SIG-M5 (cell line): ENCODE data around the gene PTGIR.

Experiments
- DNase-seq: peaks from one replicate; lab custom pipeline; 2025; lab: John Stamatoyannopoulos, UW

The PTGIR gene

GRCh38 chr19:46624958-46625661 lies at the start of gene PTGIR:
Gene PTGIR (minus strand): TSS chr19:46625089. CDS start chr19:46624225, 864 bp downstream.
- no peak for DNase-seq

GRCh38 chr19:46670813-46671212 lies 45.9 kb upstream of the PTGIR start:
- no peak for DNase-seq

- DNase-seq, result no peak
Observed at GRCh38 chr19:46668662-46669061, 43.8 kb upstream of the PTGIR start.

DNA sequence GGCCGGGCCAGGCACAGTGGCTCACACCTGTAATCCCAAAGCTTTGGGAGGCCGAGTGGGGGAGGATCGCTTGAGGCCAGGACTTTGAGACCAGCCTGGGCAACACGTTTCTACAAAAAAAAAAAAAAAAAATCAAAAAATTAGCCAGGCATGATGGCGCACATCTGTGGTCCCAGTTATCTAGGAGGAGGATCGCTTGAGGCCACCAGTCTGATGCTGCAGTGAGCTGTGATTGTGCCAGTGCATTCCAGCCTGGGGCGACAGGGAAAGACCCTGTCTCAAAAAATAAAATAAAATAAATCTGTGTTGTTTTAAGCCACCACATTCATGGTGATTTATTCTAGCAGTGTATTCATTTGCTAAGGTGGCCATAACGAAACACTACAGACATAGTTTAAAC lies 40.2 kb upstream of the PTGIR start:
- DNase-seq, result no peak

- DNase-seq, result no peak
Observed at GRCh38 chr19:46661735-46662592, 37.1 kb upstream of the PTGIR start.

GRCh38 chr19:46661020-46661731 lies 36.3 kb upstream of the PTGIR start, which contains the start of gene DACT3:
Gene DACT3 (minus strand): TSS chr19:46661182. CDS start chr19:46661064, 118 bp downstream.
- DNase-seq, result peak; percentile 97

DNA sequence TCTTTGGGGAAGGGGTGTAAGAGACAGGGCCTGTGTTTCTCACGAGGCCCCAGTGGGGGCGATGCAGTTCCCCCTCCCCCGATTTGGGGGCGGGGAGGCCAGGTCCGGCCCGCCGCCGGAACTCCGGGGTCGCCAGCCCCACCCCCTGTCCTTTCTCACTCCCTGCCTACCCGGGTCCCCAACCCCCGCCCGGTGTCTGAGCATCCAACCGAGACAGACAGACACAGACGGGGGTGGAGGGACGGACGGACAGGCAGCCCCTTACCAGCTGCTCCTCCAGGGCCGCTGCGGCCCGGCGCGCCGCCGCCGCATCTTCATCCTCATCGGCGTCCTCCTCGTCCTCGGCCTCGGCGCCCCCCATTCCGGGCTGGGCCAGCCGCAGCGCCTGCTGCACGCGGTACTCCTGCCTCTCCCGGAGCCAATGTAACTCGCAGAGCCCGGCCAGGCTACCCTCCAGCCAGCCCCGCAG lies 35.7 kb upstream of the PTGIR start:
- DNase-seq, result no peak

- no peak for DNase-seq
Observed at GRCh38 chr19:46660008-46660517, 35.2 kb upstream of the PTGIR start.

DNA sequence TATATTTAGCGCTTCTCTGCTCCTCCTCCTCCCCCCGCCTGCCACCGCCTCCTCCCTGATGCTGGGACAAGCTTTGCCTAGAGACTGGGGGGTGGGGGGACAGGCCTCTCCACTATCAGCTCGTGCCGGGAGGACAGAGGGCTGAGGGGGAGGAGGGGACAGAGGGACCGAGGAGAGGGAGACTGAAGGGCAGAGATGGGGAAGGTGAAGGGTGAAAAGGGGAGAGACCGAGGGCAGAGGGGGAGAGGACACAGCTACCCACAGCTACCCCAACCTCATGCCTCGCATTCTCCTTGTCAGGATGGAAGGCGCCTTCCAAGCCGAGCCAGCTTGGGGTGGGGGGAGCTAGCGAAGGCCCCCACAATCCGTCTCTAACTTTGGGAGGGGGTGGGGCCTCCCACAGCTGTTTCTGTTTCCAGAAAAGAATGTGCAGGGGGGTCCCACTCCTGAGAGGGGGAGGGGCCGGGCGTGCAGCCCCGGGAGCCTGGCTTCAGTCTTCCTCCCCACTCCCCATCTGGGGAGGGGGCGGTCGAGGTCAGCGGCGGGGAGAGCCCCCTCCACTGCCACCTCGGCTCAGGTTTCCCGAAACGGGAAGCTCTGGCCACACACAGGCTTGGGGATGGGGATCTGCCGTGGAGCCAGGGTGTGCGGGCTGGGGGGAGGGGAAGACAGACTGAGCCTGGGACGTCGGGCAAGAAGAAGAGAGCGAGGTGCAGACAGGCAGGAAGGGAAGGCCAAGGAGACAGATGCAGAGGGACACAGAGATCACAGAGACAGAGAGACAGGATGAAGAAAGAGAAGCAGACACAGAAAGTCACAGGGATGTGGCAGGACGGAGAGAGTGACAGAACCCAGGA lies 34.5 kb upstream of the PTGIR start:
- no peak for DNase-seq

GRCh38 chr19:46656541-46656940 lies 31.7 kb upstream of the PTGIR start:
- DNase-seq, result no peak

DNA sequence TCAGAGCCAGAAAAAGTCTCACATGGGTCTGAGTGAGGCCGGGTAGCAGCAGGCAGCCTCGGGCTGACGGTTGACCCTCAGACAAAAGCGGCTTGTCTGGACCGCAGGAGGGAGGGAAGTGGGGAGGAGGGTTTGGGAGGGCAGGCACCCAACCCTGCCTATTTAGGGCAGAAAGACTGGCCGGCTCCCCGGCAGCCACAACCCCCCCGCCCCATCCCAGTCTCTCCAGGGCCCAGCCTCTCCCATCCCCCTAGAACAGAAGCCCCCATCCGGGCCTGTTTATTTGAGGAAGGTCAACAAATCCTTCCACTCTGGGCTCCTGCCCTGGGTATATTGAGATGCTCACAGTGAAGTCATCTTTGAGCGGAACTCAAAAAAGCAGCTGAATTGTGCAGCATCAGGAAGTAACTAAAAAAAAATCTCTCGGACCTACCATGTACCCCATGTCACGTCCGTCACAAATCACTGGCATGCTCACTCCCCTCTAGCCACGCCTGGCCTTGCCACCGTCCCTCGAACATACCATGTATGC lies 29.8 kb upstream of the PTGIR start:
- DNase-seq, result no peak

GRCh38 chr19:46650445-46650844 lies 25.6 kb upstream of the PTGIR start:
- no peak for DNase-seq

DNA sequence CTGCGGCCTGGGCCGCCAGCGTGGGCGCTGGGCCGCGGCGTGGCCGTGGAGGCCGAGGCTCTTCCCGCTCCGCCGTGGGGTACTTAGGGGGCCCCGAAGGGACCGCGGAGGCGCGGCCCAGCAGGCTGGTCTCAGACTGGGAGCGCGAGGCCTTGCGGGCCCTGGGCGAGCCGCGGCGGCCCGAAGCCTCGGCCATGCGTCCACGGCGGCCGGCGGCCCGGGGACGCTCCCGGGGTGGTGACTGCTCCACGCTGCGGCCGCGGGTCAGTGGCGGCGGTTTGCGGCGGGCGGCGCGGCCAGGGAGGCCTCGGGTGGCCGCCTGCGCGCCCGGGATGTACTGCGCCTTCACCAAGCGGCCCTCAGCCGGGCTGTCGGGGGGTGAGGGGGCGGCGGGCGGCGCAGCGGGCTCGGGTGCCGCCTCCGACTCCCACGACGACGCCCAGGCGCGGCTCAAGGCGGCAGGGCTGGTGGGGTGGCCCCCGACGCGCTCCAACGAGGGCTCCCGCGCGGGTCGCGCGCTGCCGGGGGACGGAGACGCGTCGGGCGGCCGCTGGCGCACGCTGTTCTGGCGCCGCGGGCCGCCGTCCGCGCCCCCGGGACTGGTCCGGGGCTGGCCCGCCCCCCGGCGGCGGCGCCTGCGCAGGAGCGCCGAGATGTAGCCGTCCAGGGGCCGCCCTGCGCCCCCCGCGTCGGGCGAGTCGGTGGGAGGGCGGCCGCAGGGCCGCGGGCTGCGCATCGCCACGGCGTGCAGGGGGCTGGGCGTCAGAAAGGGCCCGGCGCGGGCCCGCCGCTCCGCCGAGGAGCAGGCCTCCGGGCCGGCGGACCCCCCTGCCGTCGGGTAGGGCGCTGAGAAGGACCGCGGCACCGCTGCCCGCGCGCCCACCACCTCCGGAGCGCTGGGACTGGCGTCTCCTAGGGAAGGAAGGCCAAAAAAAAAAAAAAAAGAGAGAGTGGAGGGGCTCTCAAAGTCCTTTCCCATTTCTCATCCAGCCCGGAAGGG lies 24.4 kb upstream of the PTGIR start:
- no peak for DNase-seq

- DNase-seq, result no peak
Observed at GRCh38 chr19:46648060-46648960, 23.4 kb upstream of the PTGIR start.

DNA sequence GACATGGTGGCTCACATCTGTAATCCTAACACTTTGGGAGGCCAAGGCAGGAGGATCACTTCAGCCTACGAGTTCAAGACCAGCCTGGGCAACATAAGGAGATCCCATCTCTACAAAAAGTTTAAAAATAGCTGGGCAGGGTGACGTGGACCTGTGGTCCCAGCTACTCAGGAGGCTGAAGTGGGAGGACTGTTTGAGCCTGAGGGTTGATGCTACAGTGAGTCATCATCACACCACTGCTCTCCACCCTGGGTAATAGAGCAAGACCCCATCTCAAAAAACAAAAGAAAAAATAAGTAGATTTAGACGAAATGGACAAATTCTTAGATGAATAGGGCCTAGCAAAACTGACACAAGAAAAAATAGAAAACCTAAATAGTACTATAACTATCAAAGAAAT lies 21.5 kb upstream of the PTGIR start:
- no peak for DNase-seq

GRCh38 chr19:46644720-46645119 lies 19.8 kb upstream of the PTGIR start:
- no peak for DNase-seq

DNA sequence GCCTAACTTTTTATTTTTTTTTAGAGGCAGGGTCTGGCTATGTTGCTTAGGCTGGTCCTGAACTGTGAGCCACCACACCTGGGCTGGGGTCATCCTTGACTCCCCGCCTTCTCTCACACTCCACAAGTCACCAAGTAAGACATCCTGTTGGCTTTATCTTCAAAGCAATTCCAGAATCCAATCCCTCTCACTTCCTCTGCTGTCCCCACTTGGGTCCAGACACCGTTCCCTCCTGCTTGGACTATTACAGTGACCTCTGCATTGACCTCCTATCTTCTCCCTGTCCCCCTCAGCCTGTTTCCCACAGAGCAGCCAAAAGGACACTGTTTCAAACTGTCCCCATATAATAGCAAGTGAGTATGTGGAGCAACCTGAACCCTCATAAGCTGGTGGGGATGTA lies 15.8 kb upstream of the PTGIR start:
- no peak for DNase-seq

DNA sequence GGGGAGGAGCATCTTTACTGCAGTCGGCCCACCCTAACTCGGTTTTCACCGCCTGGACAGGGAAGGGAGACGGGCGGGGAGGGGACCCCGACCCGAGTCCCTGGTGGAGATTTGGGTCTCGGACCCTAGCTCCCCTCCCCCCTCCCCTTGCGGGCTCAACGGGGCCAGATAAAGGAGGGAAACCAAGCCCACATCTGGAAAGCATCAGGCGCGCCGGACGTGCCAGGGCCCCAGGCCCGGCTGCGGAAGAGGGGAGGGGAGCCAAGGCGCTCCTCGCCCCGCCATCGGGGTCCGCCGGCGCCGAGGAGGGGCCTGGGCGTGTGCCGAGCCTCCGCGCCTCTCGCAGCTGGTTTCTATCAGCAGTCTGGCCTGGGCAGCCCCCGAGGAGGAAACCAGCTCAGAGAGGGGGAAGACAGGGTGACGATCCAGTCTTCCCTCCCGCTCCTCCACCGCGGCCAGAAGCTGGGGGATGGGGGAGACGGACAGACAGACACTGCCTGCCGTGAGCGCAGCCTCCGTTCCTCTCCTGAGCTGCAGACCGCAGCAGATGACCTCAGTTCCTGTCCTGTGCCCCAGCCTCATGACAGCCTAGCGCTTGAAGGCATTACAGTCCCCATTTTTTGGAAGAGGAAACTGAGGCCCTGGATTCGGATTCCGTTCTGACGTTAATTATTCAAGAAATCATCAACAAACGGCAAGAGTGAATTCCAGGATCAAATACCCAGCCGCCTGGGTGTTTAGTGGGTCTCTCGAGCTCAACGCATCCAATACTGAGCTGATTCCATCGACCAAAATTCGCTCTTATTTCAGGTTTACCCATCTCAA lies 14.7 kb upstream of the PTGIR start:
- DNase-seq, result no peak
